HG03558 (cell line): ENCODE measurements around the gene ACOX2.

Source experiments
- ATAC-seq: cut with Tn5 transposase; IDR thresholded peaks from one replicate; pipeline ENCODE4 v1.9.1; 2021; ENCODE audit warnings: moderate number of reproducible peaks; ENCODE audit not compliant: unreplicated experiment; ENCODE audit errors: extremely low read depth

ACOX2 gene

DNA sequence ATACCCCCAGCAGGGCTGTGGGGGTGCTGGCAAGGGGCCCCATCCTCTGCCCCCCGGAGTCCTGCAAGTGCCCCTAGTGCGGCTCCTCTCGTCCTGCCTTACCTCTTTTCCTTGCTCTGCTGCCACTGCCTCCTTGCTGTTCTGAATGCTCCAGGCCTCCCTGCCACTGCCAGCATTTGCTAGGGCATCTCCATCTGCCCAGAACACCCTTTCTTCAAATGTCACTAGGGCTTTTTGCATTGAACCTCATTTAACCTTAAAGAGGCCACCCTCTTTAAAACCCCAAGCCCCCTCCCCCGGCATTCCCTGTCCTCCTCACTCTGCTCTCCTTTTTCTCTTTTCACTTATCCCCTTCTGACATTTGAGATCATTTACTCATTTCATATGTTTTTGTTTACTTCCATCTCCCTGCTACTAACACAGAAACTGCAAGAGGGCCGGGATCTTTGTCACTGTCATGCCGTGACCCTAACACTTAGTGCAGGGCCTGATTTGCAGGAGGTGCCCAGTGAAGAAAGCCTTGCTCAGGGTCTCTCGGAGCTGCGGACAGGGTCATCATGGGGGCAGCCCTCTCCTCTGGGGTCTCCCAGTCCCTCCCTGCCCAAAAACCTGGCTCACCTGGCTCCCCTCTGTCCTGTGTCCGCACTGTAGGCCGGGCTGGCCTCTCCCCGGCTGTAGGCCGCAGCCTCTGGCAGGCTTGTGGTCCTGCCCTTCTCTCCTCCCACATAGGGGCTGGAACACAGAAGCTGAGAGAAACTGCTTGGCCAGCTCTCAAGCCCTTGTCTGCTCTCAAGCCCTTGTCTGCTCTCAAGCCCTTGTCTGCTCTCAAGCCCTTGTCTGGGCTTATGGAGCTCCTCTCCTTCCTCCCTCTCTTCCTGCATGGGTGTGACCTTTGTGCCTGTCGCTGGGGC, at the start of gene ACOX2:
ACOX2 (minus strand) TSS at position 690 of the 911 bp plus-strand sequence. CDS start 2,084 bp downstream, outside the sequence.
- ATAC-seq = no peak

- ATAC-seq = no peak
Measured at GRCh38 chr3:58585994-58586393, 49.0 kb upstream of the ACOX2 start.

DNA sequence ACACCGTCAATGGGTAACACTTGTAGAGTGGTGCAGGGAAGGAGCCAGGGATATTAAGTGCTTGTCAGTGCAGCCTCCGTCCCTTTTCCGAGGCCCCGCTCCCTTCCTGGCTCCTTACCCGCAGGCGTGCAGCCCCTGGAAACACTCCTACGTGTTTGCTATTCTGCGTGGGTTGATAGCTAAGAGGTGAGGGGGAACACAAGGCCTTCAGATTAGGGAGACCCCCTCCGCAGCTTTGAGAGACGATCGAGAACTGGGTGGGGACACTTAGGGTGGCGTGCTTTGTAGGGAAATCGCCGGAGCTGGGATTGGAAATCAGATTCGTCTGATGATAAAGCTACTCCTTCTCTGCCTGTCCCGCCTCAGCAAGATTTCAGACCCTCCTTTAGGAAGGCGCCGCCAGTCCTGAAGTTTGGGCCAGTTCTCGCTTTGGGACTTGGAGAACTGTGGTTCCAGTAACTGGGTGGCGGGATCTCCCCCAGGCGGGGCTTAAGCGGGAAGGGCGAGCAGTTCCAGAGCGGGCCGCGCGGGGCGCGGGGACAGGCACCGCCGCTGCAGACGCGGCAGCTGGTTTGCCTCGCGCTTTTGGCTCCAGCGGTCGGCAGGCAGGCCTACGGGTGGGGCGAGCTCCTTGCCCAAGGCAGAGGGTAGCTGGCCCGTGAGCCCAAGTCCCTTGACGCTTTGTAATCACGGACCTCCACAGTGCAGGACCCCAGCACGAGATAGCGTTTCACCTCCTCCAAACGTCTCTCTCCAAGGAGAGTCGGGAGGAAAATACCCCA, 48.2 kb upstream of the ACOX2 start:
- peak; percentile 55 for ATAC-seq

DNA sequence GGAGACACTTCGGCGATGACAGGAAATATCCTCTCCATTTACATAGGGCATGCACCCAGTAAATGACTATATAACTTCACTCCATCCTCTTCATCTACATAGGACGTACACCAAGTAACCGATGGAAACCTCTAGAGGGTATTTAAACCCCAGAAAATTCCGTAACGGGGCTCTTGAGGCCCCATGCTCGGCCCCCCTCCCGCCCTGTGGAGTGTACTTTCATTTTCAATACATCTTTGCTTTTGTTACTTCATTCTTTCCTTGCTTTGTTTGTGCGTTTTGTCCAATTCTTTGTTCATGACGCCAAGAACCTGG, 47.7 kb upstream of the ACOX2 start:
- ATAC-seq = no peak

- ATAC-seq = no peak
Measured at GRCh38 chr3:58581328-58582091, 44.5 kb upstream of the ACOX2 start.

GRCh38 chr3:58580826-58581327, 43.9 kb upstream of the ACOX2 start:
- ATAC-seq = no peak

- no peak for ATAC-seq
Measured at GRCh38 chr3:58578873-58579272, 41.9 kb upstream of the ACOX2 start.

GRCh38 chr3:58577269-58577821, 40.4 kb upstream of the ACOX2 start, which contains the start of gene FAM107A:
FAM107A (minus strand) TSS chr3:58577391; CDS start chr3:58569860, 7,531 bp downstream.
- no peak for ATAC-seq

DNA sequence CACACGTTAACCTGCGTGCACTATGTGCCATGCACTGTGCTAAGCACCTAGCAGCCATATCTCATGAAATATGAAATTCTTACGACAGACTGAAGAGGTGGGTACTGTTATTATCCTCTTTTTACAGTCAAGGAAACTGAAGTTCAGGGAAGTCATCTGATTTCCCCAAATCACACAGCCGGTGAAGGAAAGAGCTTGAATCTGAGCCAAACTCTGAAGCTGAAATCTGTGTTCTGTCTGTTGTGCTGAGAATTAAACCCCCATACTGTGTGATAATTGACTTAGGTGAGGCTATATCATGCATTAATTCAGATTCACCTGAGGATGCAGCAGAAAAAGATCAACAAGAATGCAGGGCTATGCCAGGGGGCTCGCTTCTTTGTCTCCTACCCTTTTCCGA, 39.7 kb upstream of the ACOX2 start:
- no peak for ATAC-seq

- ATAC-seq = no peak
Measured at GRCh38 chr3:58575971-58576652, 39.1 kb upstream of the ACOX2 start.

- ATAC-seq = no peak
Measured at GRCh38 chr3:58574682-58575081, 37.7 kb upstream of the ACOX2 start.

- ATAC-seq = no peak
Measured at GRCh38 chr3:58574106-58574505, 37.1 kb upstream of the ACOX2 start.

DNA sequence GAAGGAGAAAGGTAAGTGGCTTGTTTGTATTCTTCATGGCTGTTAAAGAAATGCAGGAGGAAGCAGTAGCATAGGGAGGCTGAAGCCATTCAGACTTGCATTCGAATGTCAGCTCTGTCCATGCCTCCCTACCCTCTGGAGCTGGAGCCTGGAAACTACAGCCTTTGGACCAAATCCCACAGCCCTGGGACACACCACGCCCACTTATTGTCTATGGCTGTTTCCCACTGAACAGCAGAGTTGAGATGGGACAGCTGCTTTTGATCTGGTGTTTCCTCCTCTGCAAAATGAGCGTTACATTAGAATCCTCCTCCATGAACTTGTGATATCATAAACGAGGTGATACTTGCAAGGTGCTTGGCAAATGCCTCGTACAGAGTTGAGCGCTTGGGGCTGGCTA, 36.6 kb upstream of the ACOX2 start:
- ATAC-seq = no peak

- ATAC-seq = no peak
Measured at GRCh38 chr3:58572634-58573230, 35.7 kb upstream of the ACOX2 start.

GRCh38 chr3:58572013-58572633, 35.1 kb upstream of the ACOX2 start:
- ATAC-seq = no peak

- ATAC-seq = no peak
Measured at GRCh38 chr3:58570851-58571250, 33.9 kb upstream of the ACOX2 start.

GRCh38 chr3:58569287-58570001, 32.5 kb upstream of the ACOX2 start:
- no peak for ATAC-seq
